Ascending aorta (tissue), 2 donors: ENCODE data around the gene DRG2. TPM values are rescaled to one million over a fixed set of nuclear protein-coding genes. Genes with fewer than 3 reads are reported as not detected.

Source experiments
- DNase-seq, 2 donors: peaks; one replicate each; pipeline ENCODE4 v3.0.0-alpha.2; 2019; ENCODE audit warnings: low spot score in 2 of 2
- H3K27ac ChIP-seq, 2 donors: fragments of 200-600 bp; sonication (generic); one replicate each; pipeline ENCODE4 v1.5.1; 2016 to 2017; ENCODE audit warnings: mild to moderate bottlenecking in 1 of 2
- H3K27me3 ChIP-seq: fragments of 200-600 bp; sonication (generic); one replicate; pipeline ENCODE4 v1.5.1; 2017
- H3K36me3 ChIP-seq, 2 donors: fragments of 200-600 bp; sonication (generic); one replicate each; pipeline ENCODE4 v1.5.1; 2016
- H3K4me1 ChIP-seq, 2 donors: fragments of 200-600 bp; sonication (generic); one replicate each; pipeline ENCODE4 v1.5.1; 2016 to 2017; ENCODE audit warnings: mild to moderate bottlenecking in 1 of 2
- H3K4me3 ChIP-seq, 2 donors: fragments of 200-600 bp; sonication (generic); one replicate each; pipeline ENCODE4 v1.5.1; 2016 to 2017; ENCODE audit warnings: mild to moderate bottlenecking in 1 of 2
- H3K9me3 ChIP-seq, 2 donors: fragments of 200-600 bp; sonication (generic); one replicate each; pipeline ENCODE4 v1.5.1; 2016
- intact Hi-C: fragments of 100-400 bp; cut with DNase I; formaldehyde crosslinking; loops from one replicate; pipeline ENCODE4 v1.15.1; 2023
- total RNA-seq: library from RNA; depleted of rRNA; stranded (reverse); fragments of >200 nt; gene quantifications from one replicate; pipeline ENCODE4 v1.1.0, GENCODE V29; 2016
- TF ChIP-seq, protein P1 (sequence below), 3 experiments: fragments of 200-600 bp in 2 of 3; fragments of 450-650 bp in 1 of 3; sonication (generic) in 2 of 3; IDR thresholded peaks; one replicate each; pipeline ENCODE4 v1.5.1; 2016 to 2019; ENCODE audit warnings: antibody characterized with exemption in 3 of 3, mild to moderate bottlenecking in 1 of 3, moderate library complexity in 1 of 3

Gene DRG2
- total RNA-seq, 1 donor from 2014 or later: 118 TPM

GRCh38 chr17:18140648-18141047 is 52.9 kb downstream of the DRG2 start:
- DNase-seq: no peak
- no peaks in the 10 kb centered on the region for H3K9me3 ChIP-seq
- no peaks in the 10 kb centered on the region for H3K27me3 ChIP-seq
- H3K27ac ChIP-seq: no peak overlapping the region
- intact Hi-C loops: loop anchor here (2.0 kb wide), 1 partner anchor 42 kb away; the partner anchor contains the start of gene ALKBH5
- peaks cover 0 to 2% of the 10 kb centered on the region in 2 donors for H3K4me1 ChIP-seq
- no peaks in the 10 kb centered on the region for H3K36me3 ChIP-seq
- TF ChIP-seq, protein P1, sequence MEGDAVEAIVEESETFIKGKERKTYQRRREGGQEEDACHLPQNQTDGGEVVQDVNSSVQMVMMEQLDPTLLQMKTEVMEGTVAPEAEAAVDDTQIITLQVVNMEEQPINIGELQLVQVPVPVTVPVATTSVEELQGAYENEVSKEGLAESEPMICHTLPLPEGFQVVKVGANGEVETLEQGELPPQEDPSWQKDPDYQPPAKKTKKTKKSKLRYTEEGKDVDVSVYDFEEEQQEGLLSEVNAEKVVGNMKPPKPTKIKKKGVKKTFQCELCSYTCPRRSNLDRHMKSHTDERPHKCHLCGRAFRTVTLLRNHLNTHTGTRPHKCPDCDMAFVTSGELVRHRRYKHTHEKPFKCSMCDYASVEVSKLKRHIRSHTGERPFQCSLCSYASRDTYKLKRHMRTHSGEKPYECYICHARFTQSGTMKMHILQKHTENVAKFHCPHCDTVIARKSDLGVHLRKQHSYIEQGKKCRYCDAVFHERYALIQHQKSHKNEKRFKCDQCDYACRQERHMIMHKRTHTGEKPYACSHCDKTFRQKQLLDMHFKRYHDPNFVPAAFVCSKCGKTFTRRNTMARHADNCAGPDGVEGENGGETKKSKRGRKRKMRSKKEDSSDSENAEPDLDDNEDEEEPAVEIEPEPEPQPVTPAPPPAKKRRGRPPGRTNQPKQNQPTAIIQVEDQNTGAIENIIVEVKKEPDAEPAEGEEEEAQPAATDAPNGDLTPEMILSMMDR (IDR thresholded peaks at IDR 0.05): no peak
- H3K4me3 ChIP-seq: no peak overlapping the region

DNA sequence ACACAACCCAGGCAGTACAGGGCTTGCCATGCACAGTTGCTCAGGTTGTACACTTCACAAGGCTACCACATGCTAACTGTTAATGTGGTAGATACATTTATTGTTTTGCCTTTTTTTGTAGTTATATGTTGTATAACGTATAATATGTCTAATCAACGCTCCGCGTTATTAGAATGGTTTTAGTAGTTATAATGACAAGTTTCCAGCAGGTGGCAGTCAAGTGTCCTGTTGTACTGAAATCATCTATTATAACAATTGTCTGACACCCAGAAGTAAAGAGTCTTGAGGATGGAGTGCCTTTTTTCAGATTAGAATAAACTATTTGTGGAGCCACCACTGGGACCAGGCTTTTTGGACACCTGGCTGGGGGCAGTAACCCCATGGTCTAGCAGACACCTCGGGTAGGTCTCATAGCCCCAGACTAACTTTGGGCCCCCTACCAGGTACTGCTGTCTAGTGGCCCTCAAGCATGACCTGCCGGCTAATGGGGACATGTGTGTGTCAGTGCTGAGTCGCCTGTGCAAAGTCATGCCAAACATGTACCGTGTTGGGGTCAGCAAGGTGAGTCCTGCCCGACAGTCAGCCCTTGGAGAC is 53.6 kb downstream of the DRG2 start:
- TF ChIP-seq, protein P1 (IDR thresholded peaks at IDR 0.05): peak; percentile 40 to 66 (median 63)
- no peaks in the 10 kb centered on the region for H3K36me3 ChIP-seq
- no peaks in the 10 kb centered on the region for H3K27me3 ChIP-seq
- H3K4me1 ChIP-seq: peaks cover 0 to 2% of the 10 kb centered on the region in 2 donors
- intact Hi-C loops: loop anchor here (2.0 kb wide), 1 partner anchor 41 kb away; the partner anchor contains the start of gene ALKBH5
- no peaks in the 10 kb centered on the region for H3K9me3 ChIP-seq
- DNase-seq: no peak
- no peak overlapping the region for H3K4me3 ChIP-seq
- H3K27ac ChIP-seq: no peak overlapping the region

DNA sequence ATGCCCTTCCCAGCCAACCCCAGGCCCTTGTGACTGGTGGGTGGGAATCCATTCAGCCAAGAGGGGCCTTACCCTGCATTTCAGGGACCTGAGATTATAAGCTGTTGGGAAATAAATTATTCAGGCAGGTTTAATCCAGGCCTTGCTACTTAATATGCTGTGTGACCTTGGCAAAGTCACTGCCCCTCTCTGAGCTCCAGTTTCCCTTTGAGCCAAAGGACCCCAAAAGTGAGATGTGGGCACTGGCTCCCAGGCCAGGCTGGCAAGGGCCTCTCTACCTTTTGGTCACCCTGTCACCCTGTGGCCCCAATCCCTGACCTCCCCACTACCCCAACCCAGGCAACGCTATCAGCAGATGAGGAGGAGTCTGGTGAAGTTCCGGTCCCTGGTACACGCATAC is 54.7 kb downstream of the DRG2 start:
- Histone ChIP-seq H3K9me3 (no peaks in the 10 kb centered on the region), H3K4me3 (no peak overlapping the region), H3K27ac (no peak overlapping the region), H3K36me3 (no peaks in the 10 kb centered on the region), H3K4me1 (peaks cover 0 to 2% of the 10 kb centered on the region in 2 donors), H3K27me3 (no peaks in the 10 kb centered on the region)
- TF ChIP-seq, protein P1 (IDR thresholded peaks at IDR 0.05): no peak
- no peak for DNase-seq
- intact Hi-C loops: no loop called here

DNA sequence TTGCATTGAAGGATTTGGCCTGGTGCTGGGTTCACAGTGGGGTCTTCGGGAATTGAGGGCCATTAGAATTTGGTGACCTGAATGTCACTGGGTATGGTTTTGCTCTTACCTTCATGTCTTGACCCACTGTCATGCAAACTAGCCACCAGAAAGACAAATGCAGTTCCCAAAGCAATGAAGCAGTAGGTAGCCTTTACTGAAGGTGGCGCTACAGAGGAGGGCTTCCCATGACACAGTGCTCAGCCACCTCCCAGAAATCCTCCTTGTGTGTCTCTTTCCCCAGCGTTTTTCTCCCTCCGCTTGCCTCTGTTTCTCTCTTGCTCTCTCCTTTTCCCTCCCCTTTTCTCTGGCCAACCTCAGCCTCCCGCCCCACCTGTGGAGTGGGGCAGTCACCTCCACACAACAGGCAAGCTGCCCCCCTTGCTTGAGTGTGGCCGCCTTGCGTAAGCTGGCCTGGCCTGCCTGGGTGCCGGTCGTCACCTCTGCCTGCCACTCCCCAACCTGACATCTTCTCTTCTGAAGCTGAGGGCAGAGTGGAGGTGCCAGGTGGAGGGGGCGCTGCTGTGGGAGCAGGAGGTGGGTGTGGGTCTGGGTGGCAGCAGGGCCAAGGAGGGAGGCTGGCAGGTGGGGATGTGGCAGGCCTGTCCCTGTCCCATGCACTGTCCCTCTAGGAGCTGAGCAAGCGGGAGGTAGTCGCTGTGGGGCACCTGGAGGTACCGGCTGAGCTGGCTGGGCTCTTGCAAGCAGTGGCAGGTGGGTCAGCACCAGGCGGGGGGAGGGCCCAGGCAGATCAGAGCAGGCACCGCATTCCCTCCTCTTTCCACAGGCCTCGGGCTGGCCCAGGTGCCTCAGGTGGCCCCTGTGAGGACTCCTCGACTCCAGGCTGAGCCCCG is 55.5 kb downstream of the DRG2 start:
- Histone ChIP-seq H3K27me3 (no peaks in the 10 kb centered on the region), H3K4me1 (peaks cover 0 to 2% of the 10 kb centered on the region in 2 donors), H3K36me3 (no peaks in the 10 kb centered on the region), H3K9me3 (no peaks in the 10 kb centered on the region), H3K27ac (no peak overlapping the region), H3K4me3 (no peak overlapping the region)
- intact Hi-C loops: no loop called here
- no peak for DNase-seq
- TF ChIP-seq, protein P1 (IDR thresholded peaks at IDR 0.05): no peak

GRCh38 chr17:18144261-18144660 is 56.5 kb downstream of the DRG2 start:
- Histone ChIP-seq H3K27me3 (no peaks in the 10 kb centered on the region), H3K4me1 (peaks cover 0 to 2% of the 10 kb centered on the region in 2 donors), H3K4me3 (no peak overlapping the region), H3K36me3 (no peaks in the 10 kb centered on the region), H3K9me3 (no peaks in the 10 kb centered on the region), H3K27ac (no peak overlapping the region)
- TF ChIP-seq, protein P1 (IDR thresholded peaks at IDR 0.05): no peak
- intact Hi-C loops: no loop called here
- DNase-seq: no peak
